ENCODE measurements around the gene FIBCD1.

FIBCD1 gene

DNA sequence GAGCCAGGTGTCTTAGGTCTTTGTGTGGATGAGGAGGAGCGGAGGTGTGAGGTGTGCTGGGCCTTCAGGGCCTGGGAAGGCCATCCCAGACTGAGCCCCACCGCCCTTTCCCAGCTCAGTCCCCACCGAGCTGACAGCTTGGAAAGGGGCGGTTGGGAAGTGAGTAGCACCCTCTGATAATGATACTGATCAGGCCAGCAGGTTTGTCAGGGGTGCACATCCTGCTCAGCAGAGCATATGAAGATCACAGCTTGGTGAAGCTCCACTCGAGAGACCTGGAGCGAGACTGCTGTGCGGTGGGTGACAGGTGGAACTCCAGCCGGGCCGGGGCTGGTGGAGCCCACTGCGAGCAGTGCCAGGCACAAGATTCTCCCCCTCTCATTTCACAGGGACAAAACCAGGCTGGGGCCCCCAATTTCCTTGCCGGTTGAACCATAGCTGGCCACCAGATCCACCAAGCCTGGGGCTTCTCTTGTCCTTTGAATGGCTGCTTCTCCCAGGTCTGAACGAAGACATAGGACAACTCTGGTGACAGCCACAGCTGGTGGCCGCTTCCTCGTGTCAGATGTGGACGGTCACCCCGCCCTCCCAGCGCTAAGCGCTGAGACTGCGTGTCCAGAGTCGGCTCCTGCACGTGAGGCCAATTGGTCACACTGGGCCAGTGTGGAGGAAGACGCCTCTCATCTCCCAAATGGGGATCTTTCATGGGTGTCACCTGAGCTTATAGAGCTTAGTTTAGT lies 50.7 kb downstream of the FIBCD1 start:
- peaks cover 0 to 13% (median 10%) of the 10 kb centered on the region in 5 donors for H3K4me1 ChIP-seq (ENCODE audit: control insufficient read depth in 5 of 5, insufficient read depth in 5 of 5, low read length in 5 of 5)
- no peak overlapping the region for H3K4me3 ChIP-seq (ENCODE audit: low read depth in 1 of 5, low read length in 5 of 5)
- no peak overlapping the region for H3K9ac ChIP-seq (ENCODE audit: low read length in 5 of 5)
- H3K27ac ChIP-seq (ENCODE audit: low read depth, low read length): no peak overlapping the region
- peaks cover 0 to 88% (median 75%) of the 10 kb centered on the region in 5 donors for H3K36me3 ChIP-seq (ENCODE audit: control insufficient read depth in 5 of 5, insufficient read depth in 5 of 5, low read length in 5 of 5)
- H3K9me3 ChIP-seq (ENCODE audit: control insufficient read depth in 5 of 5, low read length in 5 of 5): no peaks in the 10 kb centered on the region
- H3K27me3 ChIP-seq (ENCODE audit: control insufficient read depth in 5 of 5, insufficient read depth in 4 of 5, low read length in 5 of 5): no peaks in the 10 kb centered on the region

DNA sequence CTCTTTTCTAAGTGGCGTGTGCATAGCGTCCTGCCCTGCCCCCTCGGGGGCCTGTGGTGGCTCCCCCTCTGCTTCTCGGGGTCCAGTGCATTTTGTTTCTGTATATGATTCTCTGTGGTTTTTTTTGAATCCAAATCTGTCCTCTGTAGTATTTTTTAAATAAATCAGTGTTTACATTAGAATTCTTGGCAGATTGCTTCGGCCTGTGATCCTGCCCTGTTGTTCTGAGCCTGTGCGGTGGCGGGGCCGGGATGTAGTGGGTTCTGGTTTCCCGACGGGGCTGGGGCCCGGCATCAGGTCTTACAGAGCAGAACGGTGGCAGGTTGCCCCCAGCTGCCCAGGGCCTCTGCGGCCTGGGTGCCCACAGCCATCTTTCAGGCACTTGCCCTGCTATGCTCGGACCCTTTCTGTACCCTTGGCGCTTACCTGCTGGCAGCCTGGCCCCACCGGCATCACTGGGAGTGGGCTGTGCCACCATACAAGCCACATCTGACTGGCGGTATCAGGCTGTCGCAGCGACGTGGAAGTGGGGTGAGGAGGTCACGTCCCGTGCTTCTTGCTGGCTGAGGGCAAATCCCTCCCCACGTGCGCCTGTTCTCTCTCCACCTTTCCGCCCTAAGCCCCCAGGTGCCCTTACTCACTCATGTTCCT lies 51.4 kb downstream of the FIBCD1 start:
- Histone ChIP-seq H3K27me3 (ENCODE audit: control insufficient read depth in 5 of 5, insufficient read depth in 4 of 5, low read length in 5 of 5) (no peaks in the 10 kb centered on the region), H3K4me3 (ENCODE audit: low read depth in 1 of 5, low read length in 5 of 5) (no peak overlapping the region), H3K27ac (ENCODE audit: low read depth, low read length) (no peak overlapping the region), H3K36me3 (ENCODE audit: control insufficient read depth in 5 of 5, insufficient read depth in 5 of 5, low read length in 5 of 5) (peaks cover 0 to 88% (median 77%) of the 10 kb centered on the region in 5 donors), H3K9ac (ENCODE audit: low read length in 5 of 5) (no peak overlapping the region), H3K4me1 (ENCODE audit: control insufficient read depth in 5 of 5, insufficient read depth in 5 of 5, low read length in 5 of 5) (peaks cover 0 to 6% (median 4%) of the 10 kb centered on the region in 5 donors), H3K9me3 (ENCODE audit: control insufficient read depth in 5 of 5, low read length in 5 of 5) (no peaks in the 10 kb centered on the region)

DNA sequence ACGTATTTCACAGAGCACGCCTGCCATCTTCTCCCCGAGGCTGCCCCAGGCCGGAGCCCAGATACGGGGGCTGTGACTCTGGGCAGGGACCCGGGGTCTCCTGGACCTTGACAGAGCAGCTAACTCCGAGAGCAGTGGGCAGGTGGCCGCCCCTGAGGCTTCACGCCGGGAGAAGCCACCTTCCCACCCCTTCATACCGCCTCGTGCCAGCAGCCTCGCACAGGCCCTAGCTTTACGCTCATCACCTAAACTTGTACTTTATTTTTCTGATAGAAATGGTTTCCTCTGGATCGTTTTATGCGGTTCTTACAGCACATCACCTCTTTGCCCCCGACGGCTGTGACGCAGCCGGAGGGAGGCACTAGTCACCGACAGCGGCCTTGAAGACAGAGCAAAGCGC lies 52.1 kb downstream of the FIBCD1 start:
- Histone ChIP-seq H3K9ac (ENCODE audit: low read length in 5 of 5) (no peak overlapping the region), H3K27me3 (ENCODE audit: control insufficient read depth in 5 of 5, insufficient read depth in 4 of 5, low read length in 5 of 5) (no peaks in the 10 kb centered on the region), H3K4me3 (ENCODE audit: low read depth in 1 of 5, low read length in 5 of 5) (no peak overlapping the region), H3K9me3 (ENCODE audit: control insufficient read depth in 5 of 5, low read length in 5 of 5) (no peaks in the 10 kb centered on the region), H3K4me1 (ENCODE audit: control insufficient read depth in 5 of 5, insufficient read depth in 5 of 5, low read length in 5 of 5) (no peaks in the 10 kb centered on the region), H3K36me3 (ENCODE audit: control insufficient read depth in 5 of 5, insufficient read depth in 5 of 5, low read length in 5 of 5) (peaks cover 0 to 90% (median 82%) of the 10 kb centered on the region in 5 donors), H3K27ac (ENCODE audit: low read depth, low read length) (no peak overlapping the region)

DNA sequence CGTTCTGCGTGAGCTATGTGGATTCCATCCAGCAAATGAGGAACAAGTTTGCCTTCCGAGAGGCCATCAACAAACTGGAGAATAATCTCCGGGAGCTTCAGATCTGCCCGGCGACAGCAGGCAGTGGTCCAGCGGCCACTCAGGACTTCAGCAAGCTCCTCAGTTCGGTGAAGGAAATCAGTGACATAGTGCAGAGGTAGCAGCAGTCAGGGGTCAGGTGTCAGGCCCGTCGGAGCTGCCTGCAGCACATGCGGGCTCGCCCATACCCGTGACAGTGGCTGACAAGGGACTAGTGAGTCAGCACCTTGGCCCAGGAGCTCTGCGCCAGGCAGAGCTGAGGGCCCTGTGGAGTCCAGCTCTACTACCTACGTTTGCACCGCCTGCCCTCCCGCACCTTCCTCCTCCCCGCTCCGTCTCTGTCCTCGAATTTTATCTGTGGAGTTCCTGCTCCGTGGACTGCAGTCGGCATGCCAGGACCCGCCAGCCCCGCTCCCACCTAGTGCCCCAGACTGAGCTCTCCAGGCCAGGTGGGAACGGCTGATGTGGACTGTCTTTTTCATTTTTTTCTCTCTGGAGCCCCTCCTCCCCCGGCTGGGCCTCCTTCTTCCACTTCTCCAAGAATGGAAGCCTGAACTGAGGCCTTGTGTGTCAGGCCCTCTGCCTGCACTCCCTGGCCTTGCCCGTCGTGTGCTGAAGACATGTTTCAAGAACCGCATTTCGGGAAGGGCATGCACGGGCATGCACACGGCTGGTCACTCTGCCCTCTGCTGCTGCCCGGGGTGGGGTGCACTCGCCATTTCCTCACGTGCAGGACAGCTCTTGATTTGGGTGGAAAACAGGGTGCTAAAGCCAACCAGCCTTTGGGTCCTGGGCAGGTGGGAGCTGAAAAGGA lies 53.3 kb downstream of the FIBCD1 start:
- Histone ChIP-seq H3K4me1 (ENCODE audit: control insufficient read depth in 5 of 5, insufficient read depth in 5 of 5, low read length in 5 of 5) (no peaks in the 10 kb centered on the region), H3K27ac (ENCODE audit: low read depth, low read length) (no peak overlapping the region), H3K9ac (ENCODE audit: low read length in 5 of 5) (no peak overlapping the region), H3K36me3 (ENCODE audit: control insufficient read depth in 5 of 5, insufficient read depth in 5 of 5, low read length in 5 of 5) (peaks cover 0 to 93% (median 90%) of the 10 kb centered on the region in 5 donors), H3K4me3 (ENCODE audit: low read depth in 1 of 5, low read length in 5 of 5) (no peak overlapping the region), H3K9me3 (ENCODE audit: control insufficient read depth in 5 of 5, low read length in 5 of 5) (no peaks in the 10 kb centered on the region), H3K27me3 (ENCODE audit: control insufficient read depth in 5 of 5, insufficient read depth in 4 of 5, low read length in 5 of 5) (no peaks in the 10 kb centered on the region)

DNA sequence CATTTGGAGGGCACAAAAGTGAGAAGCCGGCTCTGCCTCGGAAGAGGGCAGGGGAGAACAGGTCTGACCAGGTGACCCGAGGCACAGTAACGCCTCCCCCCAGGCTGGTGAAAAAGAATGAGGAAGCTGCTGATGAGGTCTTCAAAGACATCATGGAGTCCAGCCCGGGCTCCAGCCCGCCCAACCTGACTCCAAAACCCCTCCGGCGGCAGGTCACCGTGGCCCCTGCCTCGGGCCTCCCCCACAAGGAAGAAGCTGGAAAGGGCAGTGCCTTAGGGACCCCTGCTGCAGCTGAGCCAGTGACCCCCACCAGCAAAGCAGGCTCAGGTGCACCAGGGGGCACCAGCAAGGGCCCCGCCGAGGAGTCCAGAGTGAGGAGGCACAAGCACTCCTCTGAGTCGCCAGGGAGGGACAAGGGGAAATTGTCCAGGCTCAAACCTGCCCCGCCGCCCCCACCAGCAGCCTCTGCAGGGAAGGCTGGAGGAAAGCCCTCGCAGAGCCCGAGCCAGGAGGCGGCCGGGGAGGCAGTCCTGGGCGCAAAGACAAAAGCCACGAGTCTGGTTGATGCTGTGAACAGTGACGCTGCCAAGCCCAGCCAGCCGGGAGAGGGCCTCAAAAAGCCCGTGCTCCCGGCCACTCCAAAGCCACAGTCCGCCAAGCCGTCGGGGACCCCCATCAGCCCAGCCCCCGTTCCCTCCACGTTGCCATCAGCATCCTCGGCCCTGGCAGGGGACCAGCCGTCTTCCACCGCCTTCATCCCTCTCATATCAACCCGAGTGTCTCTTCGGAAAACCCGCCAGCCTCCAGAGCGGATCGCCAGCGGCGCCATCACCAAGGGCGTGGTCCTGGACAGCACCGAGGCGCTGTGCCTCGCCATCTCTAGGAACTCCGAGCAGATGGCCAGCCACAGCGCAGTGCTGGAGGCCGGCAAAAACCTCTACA lies 54.2 kb downstream of the FIBCD1 start:
- Histone ChIP-seq H3K9me3 (ENCODE audit: control insufficient read depth in 5 of 5, low read length in 5 of 5) (no peaks in the 10 kb centered on the region), H3K4me1 (ENCODE audit: control insufficient read depth in 5 of 5, insufficient read depth in 5 of 5, low read length in 5 of 5) (no peaks in the 10 kb centered on the region), H3K36me3 (ENCODE audit: control insufficient read depth in 5 of 5, insufficient read depth in 5 of 5, low read length in 5 of 5) (peaks cover 0 to 95% (median 90%) of the 10 kb centered on the region in 5 donors), H3K27me3 (ENCODE audit: control insufficient read depth in 5 of 5, insufficient read depth in 4 of 5, low read length in 5 of 5) (no peaks in the 10 kb centered on the region), H3K9ac (ENCODE audit: low read length in 5 of 5) (no peak overlapping the region), H3K27ac (ENCODE audit: low read depth, low read length) (no peak overlapping the region), H3K4me3 (ENCODE audit: low read depth in 1 of 5, low read length in 5 of 5) (no peak overlapping the region)

DNA sequence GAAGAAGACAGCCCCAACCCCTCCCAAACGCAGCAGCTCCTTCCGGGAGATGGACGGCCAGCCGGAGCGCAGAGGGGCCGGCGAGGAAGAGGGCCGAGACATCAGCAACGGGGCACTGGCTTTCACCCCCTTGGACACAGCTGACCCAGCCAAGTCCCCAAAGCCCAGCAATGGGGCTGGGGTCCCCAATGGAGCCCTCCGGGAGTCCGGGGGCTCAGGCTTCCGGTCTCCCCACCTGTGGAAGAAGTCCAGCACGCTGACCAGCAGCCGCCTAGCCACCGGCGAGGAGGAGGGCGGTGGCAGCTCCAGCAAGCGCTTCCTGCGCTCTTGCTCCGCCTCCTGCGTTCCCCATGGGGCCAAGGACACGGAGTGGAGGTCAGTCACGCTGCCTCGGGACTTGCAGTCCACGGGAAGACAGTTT lies 54.9 kb downstream of the FIBCD1 start:
- Histone ChIP-seq H3K27me3 (ENCODE audit: control insufficient read depth in 5 of 5, insufficient read depth in 4 of 5, low read length in 5 of 5) (no peaks in the 10 kb centered on the region), H3K4me3 (ENCODE audit: low read depth in 1 of 5, low read length in 5 of 5) (no peak overlapping the region), H3K27ac (ENCODE audit: low read depth, low read length) (no peak overlapping the region), H3K9ac (ENCODE audit: low read length in 5 of 5) (no peak overlapping the region), H3K4me1 (ENCODE audit: control insufficient read depth in 5 of 5, insufficient read depth in 5 of 5, low read length in 5 of 5) (no peaks in the 10 kb centered on the region), H3K9me3 (ENCODE audit: control insufficient read depth in 5 of 5, low read length in 5 of 5) (no peaks in the 10 kb centered on the region), H3K36me3 (ENCODE audit: control insufficient read depth in 5 of 5, insufficient read depth in 5 of 5, low read length in 5 of 5) (peaks cover 7 to 100% (median 96%) of the 10 kb centered on the region in 5 donors)

DNA sequence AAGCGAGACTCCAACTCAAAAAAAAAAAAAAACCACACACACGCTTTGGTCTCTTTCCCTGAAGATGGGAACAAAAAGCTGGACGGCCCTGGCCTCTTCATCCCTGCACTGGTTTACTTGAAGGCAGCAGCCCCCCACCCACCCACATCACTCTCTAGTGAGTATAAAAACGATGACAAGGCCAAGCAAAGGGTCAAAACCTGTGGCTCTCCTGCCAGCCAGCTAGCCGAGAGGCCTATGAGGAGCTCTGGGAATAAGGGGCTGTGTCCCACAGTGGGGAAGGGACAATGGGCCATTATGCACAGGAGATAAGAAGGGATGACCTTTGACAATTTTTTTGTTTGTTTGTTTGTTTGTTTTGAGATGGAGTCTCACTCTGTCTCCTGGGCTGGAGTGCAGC lies 55.6 kb downstream of the FIBCD1 start:
- Histone ChIP-seq H3K36me3 (ENCODE audit: control insufficient read depth in 5 of 5, insufficient read depth in 5 of 5, low read length in 5 of 5) (peaks cover 10 to 100% (median 95%) of the 10 kb centered on the region in 5 donors), H3K27ac (ENCODE audit: low read depth, low read length) (no peak overlapping the region), H3K9ac (ENCODE audit: low read length in 5 of 5) (no peak overlapping the region), H3K9me3 (ENCODE audit: control insufficient read depth in 5 of 5, low read length in 5 of 5) (no peaks in the 10 kb centered on the region), H3K4me1 (ENCODE audit: control insufficient read depth in 5 of 5, insufficient read depth in 5 of 5, low read length in 5 of 5) (peaks cover 0 to 2% (median 0%) of the 10 kb centered on the region in 5 donors), H3K4me3 (ENCODE audit: low read depth in 1 of 5, low read length in 5 of 5) (no peak overlapping the region), H3K27me3 (ENCODE audit: control insufficient read depth in 5 of 5, insufficient read depth in 4 of 5, low read length in 5 of 5) (no peaks in the 10 kb centered on the region)

DNA sequence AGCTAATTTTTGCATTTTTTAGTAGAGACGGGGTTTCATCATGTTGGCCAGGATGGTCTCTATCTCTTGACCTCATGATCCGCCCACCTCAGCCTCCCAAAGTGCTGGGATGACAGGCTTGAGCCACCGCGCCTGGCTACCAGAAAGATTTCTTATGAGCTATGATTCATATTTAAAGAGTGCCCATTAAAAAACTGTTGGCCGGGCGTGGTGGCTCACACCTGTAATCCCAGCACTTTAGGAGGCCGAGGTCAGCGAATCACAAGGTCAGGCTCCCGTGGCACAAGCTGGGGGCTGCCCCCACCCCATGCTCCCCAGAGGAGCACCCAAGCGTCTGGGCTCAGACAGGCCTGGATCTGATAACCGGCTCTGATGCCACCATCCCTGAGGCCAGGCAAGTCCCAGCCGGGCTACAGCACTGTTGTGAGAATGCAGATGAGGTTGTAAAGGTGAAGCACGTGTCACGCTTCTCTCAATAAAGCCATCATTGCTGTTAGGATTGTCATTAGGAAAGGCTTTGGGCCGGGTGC lies 56.3 kb downstream of the FIBCD1 start:
- Histone ChIP-seq H3K4me3 (ENCODE audit: low read depth in 1 of 5, low read length in 5 of 5) (no peak overlapping the region), H3K36me3 (ENCODE audit: control insufficient read depth in 5 of 5, insufficient read depth in 5 of 5, low read length in 5 of 5) (peaks cover 11 to 98% (median 93%) of the 10 kb centered on the region in 5 donors), H3K9me3 (ENCODE audit: control insufficient read depth in 5 of 5, low read length in 5 of 5) (no peaks in the 10 kb centered on the region), H3K4me1 (ENCODE audit: control insufficient read depth in 5 of 5, insufficient read depth in 5 of 5, low read length in 5 of 5) (peaks cover 0 to 5% (median 0%) of the 10 kb centered on the region in 5 donors), H3K27ac (ENCODE audit: low read depth, low read length) (no peak overlapping the region), H3K27me3 (ENCODE audit: control insufficient read depth in 5 of 5, insufficient read depth in 4 of 5, low read length in 5 of 5) (no peaks in the 10 kb centered on the region), H3K9ac (ENCODE audit: low read length in 5 of 5) (no peak overlapping the region)

DNA sequence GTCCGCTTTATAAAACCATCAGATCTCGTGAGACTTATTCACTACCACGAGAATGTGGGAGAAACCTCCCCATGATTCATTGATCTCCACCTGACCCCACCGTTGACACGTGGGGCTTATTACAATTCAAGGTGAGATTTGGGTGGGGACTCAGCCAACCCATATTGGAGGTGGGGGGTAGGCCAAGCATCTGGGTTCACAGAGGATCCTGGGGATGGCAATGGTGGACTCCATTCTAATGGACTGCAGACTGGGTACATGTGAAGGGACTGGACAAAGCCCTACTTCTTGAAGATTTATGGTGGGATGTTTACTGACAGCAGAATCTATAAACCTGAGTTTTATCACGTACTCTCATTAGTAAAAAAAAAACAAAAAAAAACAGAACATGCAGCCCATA lies 57.5 kb downstream of the FIBCD1 start:
- H3K9ac ChIP-seq (ENCODE audit: low read length in 5 of 5): no peak overlapping the region
- no peak overlapping the region for H3K27ac ChIP-seq (ENCODE audit: low read depth, low read length)
- H3K4me3 ChIP-seq (ENCODE audit: low read depth in 1 of 5, low read length in 5 of 5): no peak overlapping the region
- H3K36me3 ChIP-seq (ENCODE audit: control insufficient read depth in 5 of 5, insufficient read depth in 5 of 5, low read length in 5 of 5): peaks cover 11 to 90% (median 85%) of the 10 kb centered on the region in 5 donors
- H3K4me1 ChIP-seq (ENCODE audit: control insufficient read depth in 5 of 5, insufficient read depth in 5 of 5, low read length in 5 of 5): peaks cover 0 to 15% (median 4%) of the 10 kb centered on the region in 5 donors
- H3K9me3 ChIP-seq (ENCODE audit: control insufficient read depth in 5 of 5, low read length in 5 of 5): no peaks in the 10 kb centered on the region
- H3K27me3 ChIP-seq (ENCODE audit: control insufficient read depth in 5 of 5, insufficient read depth in 4 of 5, low read length in 5 of 5): no peaks in the 10 kb centered on the region
